Parathyroid adenoma (tissue), 2 donors: ENCODE results near the gene KDELR3.
A peak's percentile ranks its signal among the peaks of the same experiment; 100 is the strongest.

ENCODE experiments used
- H2AFZ ChIP-seq: fragments of 300-600 bp; sonication (generic); one replicate; pipeline ENCODE4 v1.7.0; 2017; ENCODE audit warnings: antibody characterized with exemption, mild to moderate bottlenecking
- H3K27ac ChIP-seq: fragments of 300-600 bp; sonication (generic); one replicate; pipeline ENCODE4 v1.7.0; 2017
- H3K27me3 ChIP-seq: fragments of 300-600 bp; sonication (generic); one replicate; pipeline ENCODE4 v1.7.0; 2017; ENCODE audit warnings: low read length; ENCODE audit not compliant: control insufficient read depth, insufficient read depth
- H3K36me3 ChIP-seq: fragments of 300-600 bp; sonication (generic); one replicate; pipeline ENCODE4 v1.7.0; 2017; ENCODE audit warnings: low read length; ENCODE audit not compliant: control insufficient read depth, insufficient read depth
- H3K4me1 ChIP-seq: fragments of 300-600 bp; sonication (generic); one replicate; pipeline ENCODE4 v1.7.0; 2017; ENCODE audit warnings: control low read depth
- H3K4me2 ChIP-seq: fragments of 300-600 bp; sonication (generic); one replicate; pipeline ENCODE4 v1.7.0; 2017; ENCODE audit warnings: low read length
- H3K4me3 ChIP-seq: fragments of 300-600 bp; sonication (generic); one replicate; pipeline ENCODE4 v1.7.0; 2017; ENCODE audit warnings: low read depth, low read length
- H3K79me2 ChIP-seq: fragments of 300-600 bp; sonication (generic); one replicate; pipeline ENCODE4 v1.7.0; 2017; ENCODE audit warnings: control low read depth
- H3K9ac ChIP-seq: fragments of 300-600 bp; sonication (generic); one replicate; pipeline ENCODE4 v1.7.0; 2017; ENCODE audit warnings: mild to moderate bottlenecking
- H3K9me3 ChIP-seq: fragments of 300-600 bp; sonication (generic); one replicate; pipeline ENCODE4 v1.7.0; 2017; ENCODE audit warnings: low read length; ENCODE audit not compliant: control insufficient read depth
- TF ChIP-seq, protein P1 (sequence below): fragments of 300-600 bp; sonication (generic); IDR thresholded peaks from one replicate; pipeline ENCODE4 v1.7.0; 2017; ENCODE audit warnings: antibody characterized with exemption, mild to moderate bottlenecking
- donor health status: primary hyperparathyroidism.

The KDELR3 gene

DNA sequence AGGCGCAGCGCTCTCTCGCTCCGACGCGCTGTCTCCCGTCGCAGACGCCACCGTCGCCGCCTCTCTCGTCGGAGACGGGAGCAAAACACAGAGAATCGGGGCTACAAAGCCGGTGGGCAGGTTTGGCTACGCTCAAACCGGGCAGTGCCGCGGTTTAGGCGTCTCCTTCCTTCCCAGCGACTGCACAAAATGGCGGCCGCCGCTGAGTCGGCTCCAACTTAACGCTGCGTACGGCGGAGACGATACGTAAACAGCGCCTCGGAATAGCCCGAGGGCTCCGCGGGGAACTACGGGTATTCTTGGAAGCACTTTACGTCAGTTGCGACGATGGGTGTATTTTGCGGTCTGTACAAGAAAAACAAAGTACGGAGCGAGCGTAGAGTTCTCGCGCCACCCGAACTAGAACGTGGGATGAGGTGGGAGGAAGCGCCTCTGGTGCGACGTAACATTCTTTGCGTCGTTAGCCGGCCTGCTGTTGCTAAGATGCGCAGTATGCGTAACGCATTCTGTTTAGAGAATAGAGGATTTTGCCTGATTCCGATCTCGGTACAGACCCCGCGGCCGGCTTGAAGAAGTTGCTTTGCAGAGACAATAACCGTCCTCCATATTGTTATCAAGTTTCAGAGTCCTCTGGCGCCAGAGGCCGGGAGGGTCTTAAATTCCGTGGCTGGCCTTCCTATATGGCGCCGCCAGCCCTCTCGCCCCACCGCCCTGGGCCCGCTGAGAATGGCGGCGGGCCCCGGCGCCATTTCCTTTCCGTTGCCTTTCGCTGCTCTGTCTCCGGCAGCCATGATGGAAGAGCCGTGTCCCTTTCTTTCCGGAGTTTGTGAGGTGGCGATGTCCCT lies 38.4 kb downstream of the KDELR3 start, which contains the start of gene DDX17:
Gene DDX17, minus strand, starts transcription at position 194 of the 845 bp plus-strand sequence.
- H3K4me3 ChIP-seq = peak within 1 kb of the TSS; percentile 97
- peak within 1 kb of the TSS; percentile 95 for H2AFZ ChIP-seq
- TF ChIP-seq, protein P1, sequence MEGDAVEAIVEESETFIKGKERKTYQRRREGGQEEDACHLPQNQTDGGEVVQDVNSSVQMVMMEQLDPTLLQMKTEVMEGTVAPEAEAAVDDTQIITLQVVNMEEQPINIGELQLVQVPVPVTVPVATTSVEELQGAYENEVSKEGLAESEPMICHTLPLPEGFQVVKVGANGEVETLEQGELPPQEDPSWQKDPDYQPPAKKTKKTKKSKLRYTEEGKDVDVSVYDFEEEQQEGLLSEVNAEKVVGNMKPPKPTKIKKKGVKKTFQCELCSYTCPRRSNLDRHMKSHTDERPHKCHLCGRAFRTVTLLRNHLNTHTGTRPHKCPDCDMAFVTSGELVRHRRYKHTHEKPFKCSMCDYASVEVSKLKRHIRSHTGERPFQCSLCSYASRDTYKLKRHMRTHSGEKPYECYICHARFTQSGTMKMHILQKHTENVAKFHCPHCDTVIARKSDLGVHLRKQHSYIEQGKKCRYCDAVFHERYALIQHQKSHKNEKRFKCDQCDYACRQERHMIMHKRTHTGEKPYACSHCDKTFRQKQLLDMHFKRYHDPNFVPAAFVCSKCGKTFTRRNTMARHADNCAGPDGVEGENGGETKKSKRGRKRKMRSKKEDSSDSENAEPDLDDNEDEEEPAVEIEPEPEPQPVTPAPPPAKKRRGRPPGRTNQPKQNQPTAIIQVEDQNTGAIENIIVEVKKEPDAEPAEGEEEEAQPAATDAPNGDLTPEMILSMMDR = peak; percentile 17
- H3K9ac ChIP-seq = peak within 1 kb of the TSS; percentile 100
- H3K4me1 ChIP-seq = peaks cover 15% of the 10 kb centered on the region
- peak within 1 kb of the TSS; percentile 88 for H3K4me2 ChIP-seq
- H3K9me3 ChIP-seq = no peaks in the 10 kb centered on the region
- no peaks in the 10 kb centered on the region for H3K27me3 ChIP-seq
- peaks cover 29% of the 10 kb centered on the region for H3K79me2 ChIP-seq
- peaks cover 6% of the 10 kb centered on the region for H3K36me3 ChIP-seq
- H3K27ac ChIP-seq = peak within 1 kb of the TSS; percentile 100

DNA sequence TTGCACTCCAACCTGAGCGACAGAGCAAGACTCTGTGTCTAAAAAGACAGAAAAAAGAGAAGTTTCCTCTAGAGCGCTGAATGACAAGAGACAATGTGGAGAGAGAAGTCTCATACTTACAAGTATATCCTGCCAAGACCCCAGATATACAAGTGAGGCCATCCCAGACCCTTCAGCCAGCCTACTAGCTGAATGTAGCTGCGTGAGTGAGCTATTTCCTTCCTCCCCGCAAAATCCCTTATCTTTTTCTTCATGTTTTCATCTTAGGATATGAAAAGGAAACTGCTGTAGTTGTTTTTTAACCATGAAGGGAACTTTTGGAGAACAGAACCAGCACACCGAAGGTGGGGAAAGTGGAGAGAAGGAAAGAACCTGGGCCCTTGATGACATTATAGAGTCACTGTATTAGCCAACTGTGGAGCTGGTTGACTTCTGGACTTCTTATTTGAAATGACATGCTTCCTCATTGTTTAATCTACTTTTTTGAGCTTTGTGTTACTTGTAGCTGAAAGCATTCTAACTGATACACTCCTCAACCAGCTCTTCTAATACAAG lies 42.6 kb downstream of the KDELR3 start:
- Histone ChIP-seq H3K9ac (no peak overlapping the region), H3K79me2 (no peaks in the 10 kb centered on the region), H3K27ac (no peak overlapping the region), H3K4me3 (no peak overlapping the region), H3K9me3 (no peaks in the 10 kb centered on the region), H2AFZ (no peak overlapping the region), H3K27me3 (no peaks in the 10 kb centered on the region), H3K4me2 (no peak overlapping the region), H3K4me1 (no peaks in the 10 kb centered on the region), H3K36me3 (no peaks in the 10 kb centered on the region)
- TF ChIP-seq, protein P1 = no peak

DNA sequence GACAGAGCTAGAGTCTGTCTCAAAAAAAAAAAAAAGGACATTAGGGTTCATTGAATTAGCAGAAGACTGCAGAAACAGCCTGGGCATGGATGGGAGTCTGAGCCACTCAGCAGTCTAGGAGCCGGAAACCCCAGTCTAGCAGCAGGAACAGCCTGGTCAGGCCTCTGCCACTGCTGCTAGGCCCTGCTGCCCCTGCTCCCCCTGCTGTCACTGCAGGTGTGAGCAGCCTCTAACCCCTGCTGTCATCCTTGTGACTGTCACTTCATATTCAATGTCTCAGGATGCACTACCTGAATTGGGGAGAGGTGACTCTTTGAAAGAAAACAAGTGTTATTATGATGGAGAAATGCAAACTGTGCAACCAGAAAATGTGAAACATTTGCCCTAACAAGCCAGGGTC lies 45.2 kb downstream of the KDELR3 start:
- H3K4me3 ChIP-seq = no peak overlapping the region
- H3K9ac ChIP-seq = no peak overlapping the region
- H3K36me3 ChIP-seq = no peaks in the 10 kb centered on the region
- H3K79me2 ChIP-seq = no peaks in the 10 kb centered on the region
- no peaks in the 10 kb centered on the region for H3K27me3 ChIP-seq
- H3K27ac ChIP-seq = no peak overlapping the region
- TF ChIP-seq, protein P1 = peak; percentile 21
- H3K9me3 ChIP-seq = no peaks in the 10 kb centered on the region
- no peak overlapping the region for H2AFZ ChIP-seq
- no peak overlapping the region for H3K4me2 ChIP-seq
- H3K4me1 ChIP-seq = no peaks in the 10 kb centered on the region

DNA sequence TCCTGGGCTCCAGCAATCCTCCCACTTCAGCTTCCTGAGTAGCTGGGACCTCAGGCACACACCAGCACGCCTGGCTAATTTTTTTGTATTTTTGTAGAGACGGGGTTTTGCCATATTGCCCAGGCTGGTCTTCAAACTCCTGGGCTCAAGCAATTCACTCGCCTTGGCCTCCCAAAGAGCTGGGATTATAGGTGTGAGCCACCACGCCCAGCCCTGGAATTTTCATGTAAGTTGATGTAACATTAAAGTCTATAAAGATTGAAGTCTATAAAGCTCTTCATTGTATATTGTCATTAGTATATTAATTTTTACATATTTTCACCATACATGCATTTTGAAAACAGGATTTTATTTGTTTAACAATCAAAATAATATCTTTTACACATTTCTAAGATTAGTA lies 50.7 kb downstream of the KDELR3 start:
- Histone ChIP-seq H3K9me3 (no peaks in the 10 kb centered on the region), H3K4me2 (no peak overlapping the region), H3K79me2 (no peaks in the 10 kb centered on the region), H3K27ac (no peak overlapping the region), H3K4me1 (no peaks in the 10 kb centered on the region), H2AFZ (no peak overlapping the region), H3K27me3 (no peaks in the 10 kb centered on the region), H3K9ac (no peak overlapping the region), H3K36me3 (no peaks in the 10 kb centered on the region), H3K4me3 (no peak overlapping the region)
- TF ChIP-seq, protein P1 = no peak
